Activated T-helper 1 cell treated with Interleukin-2 at 50 U/mL for 16 hours (primary cell): ENCODE data around the gene DRAM1.

ENCODE experiments used
- DNase-seq: peaks from one replicate; pipeline ENCODE4 v3.0.0-alpha.2; 2020; ENCODE audit warnings: low read depth

The DRAM1 gene

GRCh38 chr12:101941306-101942249 lies 64.2 kb downstream of the DRAM1 start:
- no peak for DNase-seq

- no peak for DNase-seq
Measured at GRCh38 chr12:101942250-101942605, 64.8 kb downstream of the DRAM1 start.

DNA sequence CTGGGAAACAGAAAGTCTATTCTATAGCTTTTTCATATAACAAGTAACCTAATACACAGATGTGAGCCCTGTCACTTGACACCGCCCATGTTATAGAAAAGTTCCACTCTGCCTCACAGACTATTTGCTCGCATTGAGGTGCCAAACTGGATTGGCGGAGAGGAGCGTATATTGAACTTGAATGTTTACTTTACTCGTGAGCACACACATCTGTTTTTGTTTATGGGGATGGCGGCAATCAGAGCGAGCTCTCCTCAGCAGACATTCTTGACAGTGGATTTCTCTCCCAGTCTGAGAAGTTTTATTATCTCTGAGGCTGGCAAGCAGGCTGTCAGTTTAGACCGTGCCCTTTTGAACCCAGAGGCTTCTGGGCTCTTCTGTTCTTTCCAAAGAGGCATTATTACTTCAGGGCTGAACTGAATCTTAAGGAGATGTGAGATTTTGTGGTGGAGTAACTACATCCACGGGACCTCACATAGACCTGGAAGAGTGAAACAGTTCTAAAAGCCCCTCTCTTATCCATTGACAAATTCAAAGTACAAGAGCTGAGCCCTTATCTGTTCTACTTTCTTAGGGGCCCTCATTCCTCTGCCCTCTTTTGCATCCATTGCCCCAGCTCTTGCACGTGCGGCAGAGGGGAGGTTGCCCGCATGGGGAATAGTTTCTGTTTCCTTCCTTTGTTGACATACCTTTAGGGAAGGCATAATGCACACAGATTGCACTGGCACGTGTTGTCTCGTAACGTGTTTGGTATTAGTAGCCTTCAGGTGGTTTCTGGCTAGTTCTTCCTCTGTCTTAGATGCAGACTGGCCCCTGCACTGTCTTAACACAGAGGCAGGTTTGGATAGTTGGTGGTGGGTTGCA lies 68.2 kb downstream of the DRAM1 start:
- DNase-seq = no peak

DNA sequence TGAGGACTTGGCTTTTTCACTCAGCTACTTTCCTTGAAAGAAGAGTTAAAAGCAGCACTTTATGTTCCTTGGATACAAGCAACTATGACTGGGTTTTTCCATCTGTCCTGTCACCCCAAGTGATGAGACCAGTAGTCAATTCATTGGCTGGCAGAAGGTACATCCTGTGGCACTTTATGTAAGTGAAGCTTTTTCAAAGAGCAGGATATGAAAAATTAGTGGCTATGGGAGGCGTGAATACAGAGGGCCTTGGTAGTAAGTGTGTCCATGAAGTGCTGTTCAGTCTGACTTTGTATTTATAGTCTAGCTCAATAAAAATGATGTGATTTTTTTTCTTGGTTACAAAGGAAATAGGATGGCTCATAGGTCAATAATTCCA lies 68.8 kb downstream of the DRAM1 start:
- DNase-seq = no peak

- DNase-seq = no peak
Measured at GRCh38 chr12:101947316-101947715, 69.9 kb downstream of the DRAM1 start.

- DNase-seq = no peak
Measured at GRCh38 chr12:101948365-101948764, 71.0 kb downstream of the DRAM1 start.

GRCh38 chr12:101951002-101951670 lies 73.8 kb downstream of the DRAM1 start:
- DNase-seq = no peak

GRCh38 chr12:101954113-101954512 lies 76.7 kb downstream of the DRAM1 start:
- no peak for DNase-seq

DNA sequence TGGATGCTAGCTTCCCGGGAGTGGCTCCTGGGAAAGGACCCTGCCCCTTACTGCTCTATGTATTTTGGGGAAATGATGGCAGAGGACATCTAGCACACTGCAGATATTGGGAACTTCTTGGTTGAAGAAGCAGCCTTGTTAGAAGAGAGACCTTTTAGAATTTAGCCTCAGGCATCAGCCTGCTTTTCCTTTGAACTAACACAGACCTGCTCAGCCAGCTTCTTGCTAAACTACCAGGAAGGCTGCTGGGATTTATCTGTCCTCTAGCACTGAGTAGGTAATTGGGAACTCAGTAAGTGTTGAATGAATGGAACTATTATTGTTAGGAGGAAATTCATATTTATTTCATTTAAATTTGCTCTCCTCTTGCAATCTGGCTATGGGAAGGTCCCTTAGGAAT lies 77.3 kb downstream of the DRAM1 start:
- no peak for DNase-seq

DNA sequence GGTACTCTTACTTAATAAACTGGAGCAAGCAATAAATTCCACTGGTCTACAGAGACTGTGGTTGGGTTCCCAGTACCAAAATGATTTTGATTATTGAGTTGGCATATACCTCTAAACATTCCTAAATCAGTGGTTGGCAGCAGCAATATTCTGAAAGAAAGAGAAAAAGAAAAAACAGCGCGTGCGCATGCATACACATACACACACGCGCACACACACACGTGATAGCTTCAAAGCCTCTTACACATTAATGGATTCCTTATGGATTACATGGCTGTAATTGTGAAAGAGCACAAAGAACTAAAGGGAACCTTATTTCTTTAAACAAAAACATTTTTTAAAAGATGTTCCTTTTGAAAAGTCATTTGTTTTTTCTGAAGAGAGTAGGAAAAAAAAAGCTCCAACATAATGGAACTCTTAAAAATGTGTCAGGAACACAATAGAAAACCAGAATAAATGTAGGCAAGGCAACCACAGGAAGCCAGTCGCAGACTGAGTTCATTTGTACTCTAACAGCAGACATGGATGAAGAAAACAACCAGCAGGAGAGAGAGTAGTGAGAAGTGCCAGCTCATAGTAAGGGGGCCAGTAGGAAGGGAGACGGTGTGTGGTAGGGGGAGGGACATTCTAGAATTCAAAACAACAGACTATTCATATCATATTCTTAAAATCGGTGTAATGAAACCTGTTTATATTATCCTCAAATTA lies 80.0 kb downstream of the DRAM1 start:
- no peak for DNase-seq

GRCh38 chr12:101959607-101960006 lies 82.2 kb downstream of the DRAM1 start:
- no peak for DNase-seq

DNA sequence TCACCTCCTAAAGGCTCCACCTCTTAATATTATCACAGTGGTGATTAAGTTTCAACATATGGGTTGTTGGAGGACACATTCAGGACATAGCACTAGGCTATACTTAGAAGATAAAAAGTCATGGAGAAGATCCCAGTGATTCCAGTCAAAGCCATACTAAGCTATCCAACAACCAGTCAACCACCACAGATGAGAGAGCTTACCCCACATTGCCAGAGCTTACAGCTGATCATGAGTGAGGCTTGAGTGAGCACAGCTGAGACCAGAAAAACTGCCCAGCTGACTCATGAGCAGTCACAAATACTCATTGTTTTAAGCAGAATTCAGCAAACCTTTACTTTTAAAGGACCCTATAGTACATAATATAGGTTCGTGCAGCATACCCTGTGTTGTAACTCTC lies 85.1 kb downstream of the DRAM1 start:
- DNase-seq = no peak

- no peak for DNase-seq
Measured at GRCh38 chr12:101963697-101964096, 86.3 kb downstream of the DRAM1 start.

GRCh38 chr12:101966496-101966895 lies 89.1 kb downstream of the DRAM1 start:
- no peak for DNase-seq

- no peak for DNase-seq
Measured at GRCh38 chr12:101967506-101967905, 90.1 kb downstream of the DRAM1 start.

- no peak for DNase-seq
Measured at GRCh38 chr12:101968770-101969169, 91.4 kb downstream of the DRAM1 start.
